ENCODE measurements around the gene SIX4. TPM values are rescaled to one million over a fixed set of nuclear protein-coding genes. Genes with fewer than 3 reads are reported as not detected.

Gene SIX4
- total and polyA plus RNA-seq, 10 donors = 0.03 to 0.51 (median 0.19) TPM; not detected in 4

DNA sequence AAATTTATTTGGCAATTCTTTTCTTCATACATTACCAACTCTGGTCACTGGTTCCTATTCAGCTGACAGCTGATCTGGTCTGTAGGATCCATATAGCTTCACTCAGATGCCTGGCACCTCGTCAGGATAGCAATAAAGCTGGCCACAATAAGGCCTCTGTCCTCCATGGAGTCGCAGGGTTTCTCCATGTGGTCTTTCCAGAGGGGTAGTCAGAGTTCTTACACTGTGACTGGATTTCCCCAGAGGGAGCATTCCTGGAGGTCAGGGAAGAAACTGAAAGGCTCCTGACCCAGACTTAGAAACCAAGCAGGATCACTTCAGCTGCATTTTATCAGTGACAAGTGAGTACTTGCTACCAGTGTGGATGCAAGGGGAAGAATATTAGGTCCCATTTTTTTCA is 39.9 kb downstream of the SIX4 start:
- H3K9me3 ChIP-seq = peaks cover 0 to 8% (median 0%) of the 10 kb centered on the region in 8 donors
- H3K4me3 ChIP-seq = no peak overlapping the region
- TF ChIP-seq, protein P1, sequence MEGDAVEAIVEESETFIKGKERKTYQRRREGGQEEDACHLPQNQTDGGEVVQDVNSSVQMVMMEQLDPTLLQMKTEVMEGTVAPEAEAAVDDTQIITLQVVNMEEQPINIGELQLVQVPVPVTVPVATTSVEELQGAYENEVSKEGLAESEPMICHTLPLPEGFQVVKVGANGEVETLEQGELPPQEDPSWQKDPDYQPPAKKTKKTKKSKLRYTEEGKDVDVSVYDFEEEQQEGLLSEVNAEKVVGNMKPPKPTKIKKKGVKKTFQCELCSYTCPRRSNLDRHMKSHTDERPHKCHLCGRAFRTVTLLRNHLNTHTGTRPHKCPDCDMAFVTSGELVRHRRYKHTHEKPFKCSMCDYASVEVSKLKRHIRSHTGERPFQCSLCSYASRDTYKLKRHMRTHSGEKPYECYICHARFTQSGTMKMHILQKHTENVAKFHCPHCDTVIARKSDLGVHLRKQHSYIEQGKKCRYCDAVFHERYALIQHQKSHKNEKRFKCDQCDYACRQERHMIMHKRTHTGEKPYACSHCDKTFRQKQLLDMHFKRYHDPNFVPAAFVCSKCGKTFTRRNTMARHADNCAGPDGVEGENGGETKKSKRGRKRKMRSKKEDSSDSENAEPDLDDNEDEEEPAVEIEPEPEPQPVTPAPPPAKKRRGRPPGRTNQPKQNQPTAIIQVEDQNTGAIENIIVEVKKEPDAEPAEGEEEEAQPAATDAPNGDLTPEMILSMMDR (IDR thresholded peaks at IDR 0.05 in 8 of 11, conservative IDR thresholded peaks at IDR 0.05 in 3 of 11) = no peak
- TF ChIP-seq POLR2A (IDR thresholded peaks at IDR 0.05) (no peak), POLR2AphosphoS5 (IDR thresholded peaks at IDR 0.05) (no peak)
- DNase-seq = no peak
- 66 to 88% (median 78%) methylated on average over 2 of the region's 2 CpGs for WGBS, 5 donors
- H3K36me3 ChIP-seq = no peaks in the 10 kb centered on the region
- intact Hi-C loops (cut with DNase I; ENCODE audit: low total_unique reads) = no loop called here
- H3K4me1 ChIP-seq = no peaks in the 10 kb centered on the region
- no peak overlapping the region for H3K27ac ChIP-seq
- peaks cover 0 to 14% (median 0%) of the 10 kb centered on the region in 7 donors for H3K27me3 ChIP-seq (replicated peaks in 1 of 7)

- Histone ChIP-seq H3K9me3 (peaks cover 0 to 8% (median 0%) of the 10 kb centered on the region in 8 donors), H3K4me3 (no peak overlapping the region), H3K27ac (no peak overlapping the region), H3K36me3 (no peaks in the 10 kb centered on the region), H3K27me3 (replicated peaks in 1 of 7) (peaks cover 0 to 14% (median 0%) of the 10 kb centered on the region in 7 donors), H3K4me1 (no peaks in the 10 kb centered on the region)
- intact Hi-C loops (cut with DNase I; ENCODE audit: low total_unique reads) = no loop called here
- DNase-seq = no peak
- TF ChIP-seq POLR2A (IDR thresholded peaks at IDR 0.05) (no peak), POLR2AphosphoS5 (IDR thresholded peaks at IDR 0.05) (no peak)
- TF ChIP-seq, protein P1 (IDR thresholded peaks at IDR 0.05 in 8 of 11, conservative IDR thresholded peaks at IDR 0.05 in 3 of 11) = no peak
Measured at GRCh38 chr14:60681271-60681670, 42.9 kb downstream of the SIX4 start.

GRCh38 chr14:60680511-60680910 is 43.6 kb downstream of the SIX4 start:
- no peaks in the 10 kb centered on the region for H3K4me1 ChIP-seq
- peaks cover 0 to 8% (median 0%) of the 10 kb centered on the region in 8 donors for H3K9me3 ChIP-seq
- peaks cover 0 to 14% (median 0%) of the 10 kb centered on the region in 7 donors for H3K27me3 ChIP-seq (replicated peaks in 1 of 7)
- H3K4me3 ChIP-seq = no peak overlapping the region
- no peak overlapping the region for H3K27ac ChIP-seq
- DNase-seq = no peak
- intact Hi-C loops (cut with DNase I; ENCODE audit: low total_unique reads) = no loop called here
- no peaks in the 10 kb centered on the region for H3K36me3 ChIP-seq
- TF ChIP-seq, protein P1 (IDR thresholded peaks at IDR 0.05 in 8 of 11, conservative IDR thresholded peaks at IDR 0.05 in 3 of 11) = no peak
- TF ChIP-seq POLR2AphosphoS5 (IDR thresholded peaks at IDR 0.05) = no peak
- TF ChIP-seq POLR2A (IDR thresholded peaks at IDR 0.05) = no peak
- WGBS, 5 donors = 87 to 97% (median 90%) methylated on average over 3 of the region's 3 CpGs

GRCh38 chr14:60679566-60680258 is 44.4 kb downstream of the SIX4 start:
- no peak overlapping the region for H3K27ac ChIP-seq
- no peaks in the 10 kb centered on the region for H3K36me3 ChIP-seq
- H3K27me3 ChIP-seq (replicated peaks in 1 of 7) = peaks cover 0 to 14% (median 0%) of the 10 kb centered on the region in 7 donors
- no peak overlapping the region for H3K4me3 ChIP-seq
- intact Hi-C loops (cut with DNase I; ENCODE audit: low total_unique reads) = no loop called here
- no peak for DNase-seq
- WGBS, 5 donors = 72 to 89% (median 81%) methylated on average over 4 of the region's 4 CpGs
- H3K4me1 ChIP-seq = no peaks in the 10 kb centered on the region
- TF ChIP-seq, protein P1 (IDR thresholded peaks at IDR 0.05 in 8 of 11, conservative IDR thresholded peaks at IDR 0.05 in 3 of 11) = no peak
- no peak for TF ChIP-seq POLR2AphosphoS5 (IDR thresholded peaks at IDR 0.05)
- no peak for TF ChIP-seq POLR2A (IDR thresholded peaks at IDR 0.05)
- H3K9me3 ChIP-seq = peaks cover 0 to 8% (median 0%) of the 10 kb centered on the region in 8 donors
